RWPE1 (cell line): ENCODE data around the gene ACOT12.
"Not testable (repeated sequence)": the region's sequence is repeated elsewhere in the genome, so short reads cannot be mapped to it uniquely, and the experiment has no call there.

ENCODE experiments used
- CTCF ChIA-PET: fragments of 350-600 bp; sonication (Branson Sonifier 250); formaldehyde crosslinking; extraction: SDS; loops from one replicate; lab custom pipeline; 2021; lab: Yijun Ruan, JAX
- POLR2A ChIA-PET: fragments of 400-600 bp; formaldehyde crosslinking; extraction: SDS; loops from one replicate; lab custom pipeline; 2020; ENCODE audit warnings: antibody characterized with exemption; ENCODE audit not compliant: low non-redundant PET; lab: Yijun Ruan, JAX
- DNase-seq: peaks from one replicate; pipeline ENCODE4 v3.0.0; 2012; ENCODE audit warnings: low spot score
- H3K27ac ChIP-seq: fragments of 450-650 bp; 2 replicates; pipeline ENCODE4 v1.5.1; 2017
- TF ChIP-seq, protein P1 (sequence below): fragments of 450-650 bp; conservative IDR thresholded peaks from 2 replicates; pipeline ENCODE4 v1.5.1; 2017; ENCODE audit warnings: low read depth, mild to moderate bottlenecking

The ACOT12 gene

GRCh38 chr5:81301271-81302015 is 92.5 kb downstream of the ACOT12 start, which contains the start of gene ZCCHC9:
Gene ZCCHC9 (plus strand): TSS chr5:81301587. CDS start chr5:81304758, 3,171 bp downstream.
- POLR2A ChIA-PET = interaction anchor here (0.5 to 1.2 kb wide), 3 partner anchors 14 to 1050 kb away, joined by 3 to 5 read pairs (median 4); no protein-coding TSS in a partner anchor
- peak; percentile 91 for DNase-seq
- CTCF ChIA-PET = interaction anchor here (0.6 to 1.1 kb wide), 6 partner anchors 63 to 868 kb away, joined by 3 to 5 read pairs (median 4); no protein-coding TSS in a partner anchor
- peak within 1 kb of the TSS; percentile 77 for H3K27ac ChIP-seq
- TF ChIP-seq, protein P1, sequence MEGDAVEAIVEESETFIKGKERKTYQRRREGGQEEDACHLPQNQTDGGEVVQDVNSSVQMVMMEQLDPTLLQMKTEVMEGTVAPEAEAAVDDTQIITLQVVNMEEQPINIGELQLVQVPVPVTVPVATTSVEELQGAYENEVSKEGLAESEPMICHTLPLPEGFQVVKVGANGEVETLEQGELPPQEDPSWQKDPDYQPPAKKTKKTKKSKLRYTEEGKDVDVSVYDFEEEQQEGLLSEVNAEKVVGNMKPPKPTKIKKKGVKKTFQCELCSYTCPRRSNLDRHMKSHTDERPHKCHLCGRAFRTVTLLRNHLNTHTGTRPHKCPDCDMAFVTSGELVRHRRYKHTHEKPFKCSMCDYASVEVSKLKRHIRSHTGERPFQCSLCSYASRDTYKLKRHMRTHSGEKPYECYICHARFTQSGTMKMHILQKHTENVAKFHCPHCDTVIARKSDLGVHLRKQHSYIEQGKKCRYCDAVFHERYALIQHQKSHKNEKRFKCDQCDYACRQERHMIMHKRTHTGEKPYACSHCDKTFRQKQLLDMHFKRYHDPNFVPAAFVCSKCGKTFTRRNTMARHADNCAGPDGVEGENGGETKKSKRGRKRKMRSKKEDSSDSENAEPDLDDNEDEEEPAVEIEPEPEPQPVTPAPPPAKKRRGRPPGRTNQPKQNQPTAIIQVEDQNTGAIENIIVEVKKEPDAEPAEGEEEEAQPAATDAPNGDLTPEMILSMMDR = no peak; the same call in 1 of the 2 replicates

DNA sequence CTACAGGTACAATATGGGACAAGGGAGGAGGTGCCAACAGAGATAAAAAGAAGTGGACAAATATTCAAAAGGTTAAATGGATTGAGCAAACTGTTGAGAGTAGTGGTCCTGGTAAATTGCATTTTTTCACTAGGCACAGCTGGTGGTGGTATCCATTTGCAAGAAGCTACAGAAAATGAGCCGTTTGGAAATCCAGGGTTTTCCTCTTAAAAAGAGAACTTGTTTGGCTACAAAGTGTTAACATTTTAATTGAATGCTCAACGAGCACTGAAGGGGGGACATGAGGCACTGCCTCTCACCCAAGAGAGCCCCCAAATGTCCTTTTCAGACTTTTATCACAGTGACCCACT is 93.0 kb downstream of the ACOT12 start:
- ChIA-PET CTCF (interaction anchor here (0.7 to 1.1 kb wide), 2 partner anchors 135 to 556 kb away, joined by 3 read pairs; no protein-coding TSS in a partner anchor), POLR2A (interaction anchor here (0.5 to 1.2 kb wide), 3 partner anchors 14 to 1049 kb away, joined by 3 to 5 read pairs (median 4); no protein-coding TSS in a partner anchor)
- H3K27ac ChIP-seq = peak overlapping the region; percentile 77
- no peak for DNase-seq
- TF ChIP-seq, protein P1 = no peak

DNA sequence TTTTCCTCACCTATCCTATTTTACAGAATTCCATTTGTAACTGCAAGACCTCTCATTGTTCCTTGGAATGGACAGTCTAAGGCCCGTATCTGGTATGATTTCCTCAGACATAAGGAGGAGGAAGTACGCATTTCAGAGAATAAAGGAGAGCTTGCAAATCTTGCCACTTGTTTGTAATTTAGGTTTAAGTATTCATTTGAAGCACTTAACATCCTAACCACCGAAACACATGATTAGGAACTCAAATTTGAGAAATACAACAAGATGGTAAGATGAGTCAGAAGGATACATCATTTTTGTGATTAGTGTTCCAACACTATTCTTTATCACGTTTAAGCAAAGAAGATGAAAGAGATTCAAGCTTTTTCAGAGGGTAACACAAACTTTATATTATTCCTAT is 96.4 kb downstream of the ACOT12 start:
- CTCF ChIA-PET = interaction anchor here (1.3 kb wide), 1 partner anchor 12 kb away, joined by 3 read pairs; no protein-coding TSS in a partner anchor
- POLR2A ChIA-PET = no interaction called here
- TF ChIP-seq, protein P1 = no peak
- H3K27ac ChIP-seq = no peak overlapping the region
- DNase-seq = no peak

DNA sequence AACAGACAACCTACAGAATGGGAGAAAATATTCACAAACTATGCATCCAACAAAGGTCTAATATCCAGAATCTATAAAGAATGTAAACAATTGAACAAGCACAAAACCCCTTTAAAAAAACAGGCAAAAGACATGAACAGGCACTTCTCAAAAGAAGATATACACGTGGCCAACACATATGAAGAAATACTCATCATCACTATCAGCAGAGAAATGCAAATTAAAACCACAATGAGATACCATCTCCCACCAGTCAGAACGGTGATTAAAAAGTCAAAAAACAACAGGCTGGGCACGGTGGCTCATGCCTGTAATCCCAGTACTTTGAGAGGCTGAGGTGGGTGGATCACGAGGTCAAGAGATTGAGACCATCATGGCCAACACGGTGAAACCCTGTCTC is 99.9 kb downstream of the ACOT12 start:
- H3K27ac ChIP-seq, POLR2A ChIA-PET, CTCF ChIA-PET, DNase-seq: not testable (repeated sequence)

- H3K27ac ChIP-seq = no peak overlapping the region
- CTCF ChIA-PET = interaction anchor here (0.6 kb wide), 1 partner anchor 876 kb away, joined by 3 read pairs; no protein-coding TSS in a partner anchor
- POLR2A ChIA-PET = no interaction called here
- no peak for DNase-seq
- TF ChIP-seq, protein P1 = no peak
Observed at GRCh38 chr5:81292130-81292529, 101.8 kb downstream of the ACOT12 start.

- no peak overlapping the region for H3K27ac ChIP-seq
- ChIA-PET CTCF (interaction anchor here (0.6 to 0.7 kb wide), 2 partner anchors 9 to 179 kb away, joined by 3 read pairs; no protein-coding TSS in a partner anchor), POLR2A (no interaction called here)
- TF ChIP-seq, protein P1 = no peak
- DNase-seq = no peak
Observed at GRCh38 chr5:81290146-81290545, 103.8 kb downstream of the ACOT12 start.

DNA sequence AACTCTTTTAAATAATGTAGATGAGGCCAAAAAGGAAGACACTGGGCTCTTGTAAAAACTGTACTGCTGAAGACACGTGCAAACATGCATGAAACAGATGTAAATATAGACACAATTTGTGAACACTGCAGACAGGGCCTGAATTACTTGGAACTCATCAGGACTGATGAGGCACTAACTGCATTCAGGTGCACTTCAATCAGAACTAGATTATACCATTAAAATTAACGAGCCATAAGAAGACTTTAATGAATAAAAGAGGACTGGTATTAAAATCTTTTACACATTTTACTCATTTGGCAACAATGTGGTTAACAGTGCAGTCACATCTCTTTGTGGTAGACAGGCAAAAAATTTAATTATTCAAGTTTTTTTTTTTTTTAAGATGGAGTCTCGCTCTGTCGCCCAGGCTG is 105.9 kb downstream of the ACOT12 start:
- TF ChIP-seq, protein P1 = no peak
- CTCF ChIA-PET = interaction anchor here (2.3 kb wide), 1 partner anchor 11 kb away, joined by 15 read pairs; no protein-coding TSS in a partner anchor
- DNase-seq = no peak
- H3K27ac ChIP-seq = no peak overlapping the region
- POLR2A ChIA-PET = interaction anchor here (0.6 to 0.7 kb wide), 2 partner anchors 11 to 80 kb away, joined by 4 to 5 read pairs; no protein-coding TSS in a partner anchor
